Amygdala (tissue), 56 donors: Measurements from ENCODE around the gene MAPKAPK2.
A peak's percentile ranks its signal among the peaks of the same experiment; 100 is the strongest.

Experiments used
- DNase-seq, 56 donors: peaks; one replicate each; lab custom pipeline; 2025; lab: John Stamatoyannopoulos, UW

MAPKAPK2 gene

DNA sequence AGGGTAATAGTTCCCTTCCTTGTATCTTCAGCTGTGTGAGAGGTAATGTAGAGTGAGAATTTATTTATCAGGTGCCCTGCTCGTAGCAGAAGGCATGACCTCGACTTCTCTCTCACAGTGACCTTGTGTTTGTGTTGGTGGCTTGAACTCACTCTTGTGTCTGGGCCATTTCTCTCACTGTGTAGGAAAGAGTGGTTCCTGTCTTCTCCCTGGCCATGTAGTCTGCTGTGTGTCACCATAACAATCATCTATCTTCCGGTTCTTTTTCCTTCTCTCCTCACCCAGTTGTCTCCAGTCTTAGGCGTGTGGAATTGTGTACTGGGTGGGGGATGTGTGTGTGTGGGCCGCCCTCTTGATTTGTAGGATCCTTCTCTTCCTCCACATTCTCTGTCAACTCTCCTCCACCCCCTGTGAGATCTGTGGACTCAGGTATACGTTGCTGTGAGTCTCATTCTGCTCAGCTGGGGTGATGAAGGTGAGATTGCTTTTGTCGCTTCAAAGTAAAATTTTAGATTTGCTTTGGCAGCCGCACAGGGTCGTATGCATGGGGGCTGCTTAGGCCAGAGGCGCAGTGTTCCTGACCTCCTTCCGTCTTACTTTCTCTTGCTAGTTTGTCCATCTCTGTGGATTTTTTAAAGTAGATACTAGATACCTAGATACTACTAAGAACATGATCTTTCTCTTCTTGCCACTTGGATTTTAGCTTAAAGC is 31.6 kb downstream of the MAPKAPK2 start:
- DNase-seq = no peak

DNA sequence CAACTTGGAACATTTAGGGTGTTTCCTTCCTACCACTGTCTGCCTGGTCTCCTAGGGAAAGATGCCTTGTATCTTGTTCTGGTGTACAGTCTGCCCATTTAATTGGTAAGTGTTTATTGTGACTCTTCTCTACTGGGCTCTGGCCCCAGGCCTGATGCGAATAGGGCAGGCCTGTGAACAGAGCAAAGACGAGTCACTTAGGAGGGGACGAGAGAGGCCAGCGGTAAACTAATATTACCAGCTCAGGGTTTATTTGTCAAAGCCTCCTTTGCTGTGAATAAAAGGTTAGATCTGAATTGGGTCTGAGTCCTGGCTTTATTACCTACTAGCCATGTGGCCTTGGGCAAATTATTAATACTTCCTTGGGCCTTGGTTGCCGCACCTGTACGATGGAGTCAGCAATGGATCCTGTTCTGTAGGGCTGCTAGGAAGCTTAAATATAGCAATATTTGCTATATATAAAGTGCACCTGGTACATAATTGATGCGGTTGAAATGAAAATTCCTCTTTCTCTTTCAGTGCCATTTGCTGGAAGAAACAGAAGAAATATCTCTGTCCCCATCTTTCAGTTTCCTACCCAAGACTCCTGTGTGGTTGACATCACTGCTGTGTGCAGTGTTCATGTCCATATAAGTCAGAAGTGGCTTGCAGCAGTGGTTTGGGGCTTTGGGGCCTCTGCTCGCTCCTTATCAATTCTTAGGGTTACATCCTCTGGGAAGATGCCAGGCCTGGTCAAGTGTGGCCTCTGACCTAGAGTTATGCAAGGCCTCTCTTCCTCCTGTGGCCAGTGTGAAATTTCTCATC is 32.4 kb downstream of the MAPKAPK2 start:
- DNase-seq = no peak

DNA sequence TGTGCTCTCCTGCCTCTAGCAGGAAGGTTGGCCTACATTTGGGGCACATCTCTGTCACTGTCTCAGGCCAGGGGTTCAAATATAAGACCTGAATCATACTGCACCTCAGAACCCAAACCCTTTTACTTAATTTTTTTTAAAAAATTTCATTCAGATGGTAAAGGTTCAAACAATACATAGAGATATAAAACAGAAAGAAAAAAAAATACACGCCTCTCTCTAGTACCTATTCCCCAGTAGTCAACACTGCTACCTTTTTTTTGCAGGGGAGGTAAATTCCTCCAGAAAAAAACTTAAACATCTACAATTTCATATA is 32.9 kb downstream of the MAPKAPK2 start:
- no peak for DNase-seq

DNA sequence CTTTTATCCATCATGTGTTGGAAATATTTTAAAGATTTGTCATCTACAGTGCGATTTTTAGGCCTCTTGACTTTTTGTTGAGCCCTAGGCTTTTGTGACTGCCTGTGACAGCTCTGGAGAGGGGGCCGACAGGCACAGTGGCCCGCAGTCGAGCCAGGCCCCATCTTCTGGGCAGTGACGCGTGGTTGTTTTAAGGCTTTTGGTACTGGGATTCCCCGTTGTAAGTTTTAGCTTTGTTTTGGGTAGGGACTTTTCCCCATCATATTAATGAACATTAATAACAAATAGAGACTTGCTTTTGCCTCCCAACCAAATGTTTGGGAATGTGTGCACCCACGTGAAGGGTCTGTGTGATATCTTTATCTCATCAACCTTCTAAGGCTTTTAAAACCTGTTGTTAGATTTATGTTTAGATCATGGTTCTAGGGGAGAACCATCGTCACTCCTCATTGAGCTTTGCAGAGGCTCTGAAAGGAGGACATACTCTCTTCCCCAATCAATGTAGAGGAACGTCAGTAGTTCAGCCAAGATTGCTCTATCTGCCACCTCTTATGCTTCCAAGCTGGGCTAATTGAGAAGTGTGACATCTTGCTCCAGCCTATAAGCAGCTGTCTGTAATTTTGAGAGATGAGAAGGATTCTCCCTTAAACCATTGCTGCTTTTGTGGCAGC is 34.6 kb downstream of the MAPKAPK2 start:
- DNase-seq = no peak

DNA sequence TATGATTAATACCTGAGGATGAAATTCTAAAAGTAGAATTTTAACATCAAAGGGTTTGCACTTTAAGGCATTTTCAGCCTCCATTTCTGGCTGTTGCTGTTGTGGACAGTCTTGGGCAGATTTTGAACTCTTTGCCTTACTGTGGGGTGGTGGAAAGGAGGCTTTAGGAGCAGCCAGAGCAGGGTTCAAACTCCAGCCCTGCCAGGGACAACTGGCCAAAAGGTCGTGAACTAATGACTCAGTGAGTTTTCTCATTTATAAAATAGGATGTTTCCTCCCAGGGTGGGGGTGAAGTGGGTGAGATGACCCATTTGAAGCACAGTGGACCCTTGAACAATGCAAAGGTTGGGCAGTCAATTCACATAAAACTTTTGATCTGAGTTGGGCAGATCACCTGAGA is 36.7 kb downstream of the MAPKAPK2 start:
- DNase-seq = no peak

DNA sequence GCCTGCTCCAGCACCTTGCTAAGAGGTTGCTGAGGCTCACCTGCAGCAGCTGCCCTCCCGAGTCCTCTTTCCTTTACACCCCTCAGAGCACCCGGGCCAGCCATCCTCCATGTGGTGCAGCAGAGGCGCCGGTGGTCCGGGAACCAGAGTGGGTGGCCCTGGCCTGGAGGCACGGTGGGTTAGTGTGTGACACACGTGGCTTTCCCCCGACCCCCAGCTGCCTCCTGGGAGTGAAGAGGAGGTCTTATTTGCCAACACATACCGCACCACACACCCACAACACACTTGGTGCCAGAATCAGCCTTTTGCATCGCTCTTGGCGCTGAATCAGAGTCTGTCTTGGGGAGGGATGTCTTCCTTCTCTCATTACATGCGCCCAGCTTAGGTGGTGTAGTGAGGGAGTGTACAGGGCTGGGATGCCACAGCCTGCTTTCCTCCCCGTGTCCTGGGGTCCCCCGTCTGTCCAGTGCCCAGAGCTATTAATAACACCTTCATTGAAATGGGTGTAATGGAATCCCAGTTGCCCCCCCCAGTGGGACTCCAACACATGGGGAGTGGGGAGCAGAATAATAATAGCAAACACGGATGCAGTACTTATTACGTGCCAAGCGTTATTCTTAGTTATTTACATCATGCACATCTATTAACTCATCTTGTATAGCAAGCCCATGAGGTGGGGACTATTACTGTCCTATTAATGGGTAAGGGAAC is 38.2 kb downstream of the MAPKAPK2 start:
- no peak for DNase-seq

DNA sequence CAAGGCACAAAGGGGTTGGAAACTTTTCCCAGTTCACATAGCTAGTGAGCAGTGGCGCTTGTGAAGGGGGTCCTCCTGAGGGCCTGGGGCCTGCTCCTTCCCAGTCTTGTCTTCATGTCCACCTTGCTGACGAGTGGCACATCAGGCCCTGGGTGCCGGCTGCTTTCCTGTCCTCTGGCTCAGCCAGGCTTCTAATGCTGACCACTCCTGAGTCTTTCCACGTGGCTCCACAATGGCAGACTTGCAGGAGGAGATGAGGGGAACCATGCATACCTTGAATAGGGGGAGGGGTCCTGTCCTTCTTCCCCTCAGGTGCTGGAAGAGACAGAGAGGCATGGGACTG is 38.7 kb downstream of the MAPKAPK2 start:
- DNase-seq = no peak

DNA sequence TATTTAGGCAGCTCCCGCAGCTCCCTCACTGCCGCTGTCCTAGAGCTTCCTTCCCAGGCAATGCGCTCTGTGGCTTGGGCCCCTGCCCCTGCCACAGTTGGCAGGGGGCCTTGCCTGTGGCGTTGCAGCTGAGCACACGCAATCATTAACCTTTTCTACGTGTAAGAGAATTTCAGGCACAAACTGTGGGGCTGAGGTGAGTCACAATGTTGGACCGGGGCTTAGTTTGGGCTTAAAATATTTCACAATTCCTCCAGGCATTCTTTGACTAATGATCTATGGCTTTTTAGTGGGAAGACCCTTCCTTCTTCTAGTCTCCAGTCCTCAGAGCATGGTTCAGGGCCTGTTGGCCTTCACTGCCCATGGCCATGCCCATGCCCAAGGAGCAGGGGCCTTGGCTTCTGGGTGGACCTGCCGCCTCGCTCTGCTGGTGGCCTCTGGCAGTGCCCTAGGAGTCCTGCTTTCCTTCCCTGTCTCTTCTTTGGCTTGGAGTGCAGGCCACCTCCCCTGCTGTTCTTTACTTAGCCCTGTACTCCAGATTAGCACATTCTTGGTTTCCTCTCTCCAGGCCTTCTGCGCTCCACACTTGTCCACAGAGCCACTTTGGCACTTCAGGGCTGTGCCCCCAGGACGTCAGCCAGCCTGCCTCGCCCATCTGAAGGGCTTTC is 39.2 kb downstream of the MAPKAPK2 start:
- DNase-seq = peak in 1 of 56 donors; percentile 16

DNA sequence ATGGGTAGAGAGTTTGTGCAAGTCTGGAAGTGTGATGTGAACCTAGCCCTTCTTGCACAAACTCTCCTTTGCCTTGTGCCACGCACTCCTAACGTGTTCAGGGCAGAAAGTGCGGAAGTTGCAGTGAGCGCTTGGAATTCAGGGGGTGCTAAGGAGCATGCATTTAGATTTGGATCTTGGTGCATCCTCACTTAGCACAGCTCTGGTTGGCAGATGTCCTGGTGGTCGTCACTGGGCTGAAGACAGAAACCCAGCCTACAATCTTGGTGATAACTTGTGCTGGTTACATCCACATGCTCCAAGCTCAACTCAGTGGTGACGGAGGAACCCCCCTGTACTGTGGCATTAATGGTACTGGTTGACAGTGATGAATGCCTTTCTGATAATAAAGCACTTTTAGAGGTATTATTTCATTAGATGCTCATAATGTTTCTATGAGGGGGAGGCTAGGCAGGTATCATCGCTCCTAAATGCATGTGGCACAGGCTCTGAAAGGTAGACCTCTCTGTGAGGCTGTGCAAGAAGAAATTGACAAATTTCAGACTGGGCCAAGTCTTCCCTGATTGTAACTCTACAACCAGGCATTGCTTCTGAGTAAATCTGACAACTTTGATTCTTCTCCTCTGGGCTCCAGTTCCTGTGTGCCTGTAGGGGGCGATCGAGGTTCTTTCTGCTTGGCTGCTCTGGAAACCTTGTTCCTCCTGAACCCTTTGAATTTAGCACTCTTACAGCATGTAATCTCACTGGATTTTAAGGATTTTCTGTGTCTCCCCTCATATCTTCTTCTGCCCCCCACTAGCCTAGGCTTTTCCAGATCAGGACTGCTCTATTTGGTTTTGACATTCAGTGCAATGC is 40.6 kb downstream of the MAPKAPK2 start:
- peak in 5 of 56 donors; percentile 10 to 27 (median 21) for DNase-seq

DNA sequence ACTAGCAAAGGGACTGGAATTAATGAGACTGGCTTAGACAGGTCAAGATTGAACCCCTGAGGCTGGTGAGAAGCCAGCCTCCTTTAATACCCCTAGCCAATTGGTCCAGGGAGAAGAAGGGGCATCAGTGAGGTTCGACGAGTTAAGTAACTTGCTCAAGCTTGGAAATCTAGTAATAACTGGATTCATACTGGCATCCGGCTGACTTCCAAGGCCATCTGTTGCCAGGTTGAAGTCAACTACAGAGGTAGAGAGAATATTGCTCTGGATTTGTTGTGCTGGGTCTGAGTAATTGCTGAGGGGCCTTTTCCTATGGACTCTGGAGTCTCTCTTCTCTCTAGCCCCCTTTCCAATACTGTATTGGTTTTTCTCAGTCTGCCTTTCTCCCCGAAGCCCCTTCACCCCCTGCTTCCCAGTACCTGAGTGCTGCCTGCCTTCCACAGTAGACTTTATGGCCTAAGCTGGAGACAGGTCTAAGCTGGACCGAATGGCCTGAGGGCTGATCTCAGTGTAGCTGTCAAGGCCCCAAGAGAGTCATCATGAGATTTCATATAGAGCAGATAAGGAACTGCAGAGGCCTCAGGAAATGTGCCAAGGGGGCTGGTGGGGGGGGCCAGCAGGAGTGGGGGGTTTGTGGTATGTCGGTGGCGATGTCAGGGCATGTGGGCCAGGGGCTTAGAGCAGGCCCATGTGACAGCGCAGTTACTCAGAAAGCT is 43.4 kb downstream of the MAPKAPK2 start:
- DNase-seq = no peak

DNA sequence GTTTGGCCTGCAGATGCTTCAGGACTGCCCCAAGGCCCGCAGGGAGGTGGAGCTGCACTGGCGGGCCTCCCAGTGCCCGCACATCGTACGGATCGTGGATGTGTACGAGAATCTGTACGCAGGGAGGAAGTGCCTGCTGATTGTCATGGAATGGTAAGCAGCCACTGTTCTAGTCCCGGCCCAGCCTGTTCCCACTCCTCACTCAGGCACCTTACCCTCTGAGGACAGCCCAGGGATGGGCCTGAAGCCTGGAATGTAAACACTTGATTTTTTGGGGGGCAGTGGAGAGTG is 43.9 kb downstream of the MAPKAPK2 start:
- DNase-seq = no peak

DNA sequence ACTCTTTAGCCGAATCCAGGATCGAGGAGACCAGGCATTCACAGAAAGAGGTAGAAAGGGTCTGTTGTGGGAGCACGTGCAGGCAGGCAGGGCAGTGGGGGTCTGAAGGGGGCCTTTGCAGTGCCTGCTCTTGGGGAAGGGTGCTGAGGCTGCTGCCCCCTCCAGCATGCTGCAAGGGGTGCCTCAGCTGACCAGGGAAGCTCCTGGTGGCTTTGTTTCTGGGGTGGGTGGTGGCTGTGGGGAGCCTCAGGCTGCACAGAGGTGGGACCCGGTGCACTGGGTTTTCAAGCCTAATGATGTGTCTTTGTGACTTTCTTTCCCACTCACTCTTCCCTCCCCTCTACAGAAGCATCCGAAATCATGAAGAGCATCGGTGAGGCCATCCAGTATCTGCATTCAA is 44.3 kb downstream of the MAPKAPK2 start:
- no peak for DNase-seq

DNA sequence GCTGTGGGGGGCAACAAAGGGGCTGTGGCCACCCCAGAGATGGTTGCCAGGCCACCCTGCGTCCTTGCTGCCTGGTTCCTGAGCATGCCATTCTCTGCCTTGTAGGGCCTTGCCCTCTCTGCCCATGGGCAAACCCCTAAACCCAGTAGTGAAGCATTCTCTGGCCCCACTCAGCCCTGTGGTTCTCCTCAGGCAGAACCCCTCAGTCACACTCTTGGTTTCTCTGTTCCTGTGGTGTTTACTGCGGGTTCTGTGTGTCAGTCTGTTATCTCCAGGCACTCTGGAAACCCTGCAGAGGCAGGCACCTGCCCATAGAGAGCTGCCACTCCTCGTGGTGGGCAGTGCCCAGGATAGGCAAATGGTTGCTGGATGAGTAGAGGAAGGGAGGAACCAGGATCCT is 44.8 kb downstream of the MAPKAPK2 start:
- DNase-seq = no peak

DNA sequence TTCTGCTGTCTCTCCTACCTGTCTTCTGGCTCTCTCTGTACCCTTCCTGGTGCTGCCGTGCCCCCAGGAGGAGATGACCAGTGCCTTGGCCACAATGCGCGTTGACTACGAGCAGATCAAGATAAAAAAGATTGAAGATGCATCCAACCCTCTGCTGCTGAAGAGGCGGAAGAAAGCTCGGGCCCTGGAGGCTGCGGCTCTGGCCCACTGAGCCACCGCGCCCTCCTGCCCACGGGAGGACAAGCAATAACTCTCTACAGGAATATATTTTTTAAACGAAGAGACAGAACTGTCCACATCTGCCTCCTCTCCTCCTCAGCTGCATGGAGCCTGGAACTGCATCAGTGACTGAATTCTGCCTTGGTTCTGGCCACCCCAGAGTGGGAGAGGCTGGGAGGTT is 47.8 kb downstream of the MAPKAPK2 start:
- DNase-seq = no peak

DNA sequence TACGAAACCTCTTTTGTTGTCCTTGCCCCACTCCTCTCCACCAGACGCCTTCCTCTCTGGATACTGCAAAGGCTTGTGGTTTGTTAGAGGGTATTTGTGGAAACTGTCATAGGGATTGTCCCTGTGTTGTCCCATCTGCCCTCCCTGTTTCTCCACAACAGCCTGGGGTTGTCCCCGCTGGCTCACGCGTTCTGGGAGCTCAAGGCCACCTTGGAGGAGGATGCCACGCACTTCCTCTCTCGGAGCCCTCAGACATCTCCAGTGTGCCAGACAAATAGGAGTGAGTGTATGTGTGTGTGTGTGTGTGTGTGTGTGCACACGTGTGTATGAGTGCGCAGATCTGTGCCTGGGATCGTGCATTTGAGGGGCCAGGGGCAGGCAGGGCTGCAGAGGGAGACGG is 48.3 kb downstream of the MAPKAPK2 start:
- no peak for DNase-seq

DNA sequence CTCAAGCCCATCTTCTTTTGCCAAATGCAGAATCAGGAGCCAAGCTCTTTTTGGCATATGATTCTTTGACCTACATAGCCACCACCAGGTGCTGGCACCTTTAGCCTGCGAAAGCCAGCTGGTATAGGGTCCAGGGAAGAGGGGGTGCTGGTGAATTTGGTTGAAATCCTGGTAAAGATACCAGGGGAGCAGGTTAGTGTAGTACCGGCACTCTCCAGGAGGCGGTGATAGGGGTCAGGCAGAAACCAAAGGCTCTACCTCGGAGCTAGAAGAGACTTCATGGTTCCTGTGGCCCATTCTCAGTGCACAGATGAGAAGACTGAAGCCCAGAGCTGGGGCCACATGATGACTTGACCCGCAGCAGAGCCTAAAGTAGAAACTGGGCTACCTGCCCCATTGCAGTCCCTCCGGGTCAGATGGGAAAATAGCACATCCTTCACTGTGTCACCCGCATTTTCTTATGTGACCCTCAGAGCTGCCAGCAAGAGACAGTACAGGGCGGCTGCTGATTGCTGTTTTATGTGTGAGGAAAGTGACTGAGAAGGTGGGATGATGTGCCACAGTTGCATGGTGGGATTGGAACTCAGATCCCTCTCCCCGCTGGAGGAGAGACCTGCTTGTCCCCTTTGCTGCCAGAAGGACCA is 49.9 kb downstream of the MAPKAPK2 start:
- peak in 4 of 56 donors; percentile 15 to 30 (median 20) for DNase-seq

DNA sequence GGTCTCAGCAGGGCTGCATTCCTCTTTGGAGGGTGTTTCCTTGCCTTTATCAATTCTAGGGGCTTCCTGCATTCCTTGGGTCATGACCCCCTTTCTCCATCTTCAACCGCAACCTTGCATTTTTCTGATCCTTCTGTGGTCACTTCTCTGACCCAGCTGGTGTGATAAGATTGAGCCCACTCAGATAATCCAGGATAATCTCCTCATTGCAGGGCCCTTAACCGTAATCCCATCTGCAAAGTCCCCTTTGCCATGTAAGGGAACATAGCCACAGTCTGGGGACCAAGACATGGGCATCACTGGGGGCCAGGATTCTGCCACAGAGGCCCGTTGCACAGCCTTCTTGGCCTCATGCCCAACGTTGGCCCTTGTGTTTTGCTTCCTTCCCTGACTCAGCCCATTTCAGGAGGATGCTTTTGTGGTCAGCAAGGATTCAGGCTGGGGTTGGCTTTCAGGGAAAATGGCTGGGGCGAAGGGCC is 50.9 kb downstream of the MAPKAPK2 start:
- DNase-seq = peak in 5 of 56 donors; percentile 6 to 28 (median 13)

DNA sequence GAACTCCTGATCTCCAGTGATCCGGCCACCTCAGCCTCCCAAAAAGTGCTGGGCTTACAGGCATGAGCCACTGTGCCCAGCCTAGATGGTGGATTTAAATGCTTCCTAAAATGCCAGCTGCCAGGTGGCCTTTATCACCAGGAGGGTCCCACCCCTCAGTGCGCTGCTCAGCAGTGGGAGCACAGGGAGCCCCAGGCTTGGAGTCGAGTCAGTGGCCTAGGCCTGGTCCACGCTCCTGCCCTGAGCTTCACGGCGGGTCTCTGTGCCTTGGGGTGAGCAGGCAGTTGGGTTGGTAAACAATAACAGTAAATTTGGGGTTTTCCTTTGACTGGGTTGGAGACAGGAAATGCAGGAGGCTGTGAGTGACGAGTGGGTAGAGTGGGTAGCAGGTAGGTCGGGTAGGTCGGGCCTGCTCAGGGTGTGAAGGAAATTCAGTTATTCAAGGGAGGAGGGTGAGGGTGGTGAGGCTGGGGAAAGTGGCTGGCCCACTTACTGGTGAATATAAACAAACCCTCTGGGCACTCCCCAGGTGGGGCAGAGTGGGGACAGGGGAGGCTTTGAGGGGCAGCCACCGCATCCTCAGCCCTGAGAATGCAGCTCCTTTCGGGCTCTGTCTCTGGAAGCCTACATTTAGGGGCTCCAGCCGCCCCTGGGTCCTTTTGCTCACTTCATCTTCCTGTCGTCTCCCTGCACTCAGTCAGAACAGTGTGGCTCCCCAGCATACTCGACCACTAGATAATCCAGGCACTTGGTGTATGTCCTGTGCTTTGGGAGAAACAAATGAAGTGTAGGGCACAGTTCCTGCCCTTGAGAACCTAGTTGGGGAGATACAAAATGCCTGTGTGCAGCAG is 52.4 kb downstream of the MAPKAPK2 start:
- no peak for DNase-seq
